Loucy (cell line): ENCODE results near the gene NOM1.
"Not testable (repeated sequence)": the region's sequence is repeated elsewhere in the genome, so short reads cannot be mapped to it uniquely, and the experiment has no call there.

Experiments
- H2AFZ ChIP-seq: fragments of 200-600 bp; sonication (generic); 2 replicates; pipeline ENCODE4 v1.6.0; 2016; ENCODE audit warnings: antibody characterized with exemption, mild to moderate bottlenecking, low read length, moderate library complexity
- H3F3A ChIP-seq: fragments of 200-600 bp; 2 replicates; pipeline ENCODE4 v1.6.0; 2016; ENCODE audit warnings: antibody characterized with exemption, low read depth, mild to moderate bottlenecking
- H3K27me3 ChIP-seq: fragments of 200-600 bp; sonication (generic); 2 replicates; pipeline ENCODE4 v1.6.1; 2014; ENCODE audit warnings: low read length, mild to moderate bottlenecking; ENCODE audit not compliant: insufficient read depth, poor library complexity, severe bottlenecking
- H3K36me3 ChIP-seq: fragments of 200-600 bp; sonication (generic); 2 replicates; pipeline ENCODE4 v1.6.1; 2016; ENCODE audit warnings: low read length; ENCODE audit not compliant: insufficient read depth
- H3K4me1 ChIP-seq: fragments of 200-600 bp; sonication (generic); 2 replicates; pipeline ENCODE4 v1.5.1; 2014; ENCODE audit warnings: low read length, mild to moderate bottlenecking; ENCODE audit not compliant: insufficient read depth, poor library complexity, severe bottlenecking
- H3K4me2 ChIP-seq: fragments of 200-600 bp; sonication (generic); 2 replicates; pipeline ENCODE4 v1.6.0; 2014; ENCODE audit warnings: antibody characterized with exemption, low read length, low read depth, mild to moderate bottlenecking; ENCODE audit not compliant: poor library complexity, severe bottlenecking
- H3K4me3 ChIP-seq: fragments of 200-600 bp; sonication (generic); 2 replicates; pipeline ENCODE4 v1.5.1; 2014; ENCODE audit warnings: low read length, mild to moderate bottlenecking, mixed read lengths; ENCODE audit not compliant: poor library complexity, severe bottlenecking
- H3K79me2 ChIP-seq: fragments of 200-600 bp; sonication (generic); 2 replicates; pipeline ENCODE4 v1.6.1; 2014; ENCODE audit warnings: low read length; ENCODE audit not compliant: insufficient read depth
- H3K9ac ChIP-seq: fragments of 200-600 bp; sonication (generic); 2 replicates; pipeline ENCODE4 v1.6.0; 2014; ENCODE audit warnings: mild to moderate bottlenecking, low read depth, low read length, moderate library complexity; ENCODE audit not compliant: poor library complexity, severe bottlenecking
- H3K9me2 ChIP-seq: fragments of 200-600 bp; sonication (generic); replicated peaks from 2 replicates; pipeline ENCODE4 v1.6.1; 2016; ENCODE audit warnings: low read depth, low read length, mixed read lengths
- H3K9me3 ChIP-seq: fragments of 200-600 bp; sonication (generic); 2 replicates; pipeline ENCODE4 v1.6.1; 2014; ENCODE audit warnings: mild to moderate bottlenecking, antibody characterized with exemption, low read length, low read depth; ENCODE audit not compliant: insufficient read depth
- H4K20me1 ChIP-seq: fragments of 200-600 bp; sonication (generic); 2 replicates; pipeline ENCODE4 v1.6.0; 2014; ENCODE audit warnings: antibody characterized with exemption, low read length, mild to moderate bottlenecking; ENCODE audit not compliant: insufficient read depth, poor library complexity, severe bottlenecking
- CTCF ChIP-seq: fragments of 200-600 bp; sonication (generic); conservative IDR thresholded peaks from 2 replicates; pipeline ENCODE4 v1.5.1; 2014; ENCODE audit warnings: mild to moderate bottlenecking, antibody characterized with exemption, low read length
- EZH2phosphoT487 ChIP-seq: fragments of 200-600 bp; IDR thresholded peaks from 2 replicates; pipeline ENCODE4 v1.6.1; 2018; ENCODE audit warnings: antibody characterized with exemption, mild to moderate bottlenecking, moderate library complexity, borderline replicate concordance

NOM1 gene

GRCh38 chr7:156906200-156906649 lies 43.3 kb upstream of the NOM1 start:
- no peaks in the 10 kb centered on the region for H3K27me3 ChIP-seq
- no peaks in the 10 kb centered on the region for H4K20me1 ChIP-seq
- H3K9ac ChIP-seq, result no peak overlapping the region
- H3K9me3 ChIP-seq, result no peaks in the 10 kb centered on the region
- H3K4me3 ChIP-seq, result no peak overlapping the region
- no peak for TF ChIP-seq CTCF
- no peak for TF ChIP-seq EZH2phosphoT487
- no peaks in the 10 kb centered on the region for H3F3A ChIP-seq
- no peaks in the 10 kb centered on the region for H3K79me2 ChIP-seq
- H3K4me1 ChIP-seq, result peaks cover 9% of the 10 kb centered on the region
- no peak overlapping the region for H3K4me2 ChIP-seq
- no peaks in the 10 kb centered on the region for H3K36me3 ChIP-seq
- H3K9me2 ChIP-seq, result no peaks in the 10 kb centered on the region
- no peak overlapping the region for H2AFZ ChIP-seq

GRCh38 chr7:156907656-156908055 lies 41.9 kb upstream of the NOM1 start:
- H3K4me1 ChIP-seq, result peaks cover 9% of the 10 kb centered on the region
- no peaks in the 10 kb centered on the region for H3F3A ChIP-seq
- H3K9ac ChIP-seq, result no peak overlapping the region
- no peak overlapping the region for H3K4me2 ChIP-seq
- no peaks in the 10 kb centered on the region for H3K79me2 ChIP-seq
- no peak for TF ChIP-seq EZH2phosphoT487
- no peak for TF ChIP-seq CTCF
- no peaks in the 10 kb centered on the region for H3K9me3 ChIP-seq
- H2AFZ ChIP-seq, result no peak overlapping the region
- no peaks in the 10 kb centered on the region for H3K9me2 ChIP-seq
- no peaks in the 10 kb centered on the region for H3K27me3 ChIP-seq
- no peaks in the 10 kb centered on the region for H4K20me1 ChIP-seq
- H3K4me3 ChIP-seq, result no peak overlapping the region
- no peaks in the 10 kb centered on the region for H3K36me3 ChIP-seq

GRCh38 chr7:156909574-156910252 lies 39.8 kb upstream of the NOM1 start:
- H3K27me3 ChIP-seq, H4K20me1 ChIP-seq, H3K9me2 ChIP-seq, H3K79me2 ChIP-seq, H3K9ac ChIP-seq, H2AFZ ChIP-seq, H3K4me3 ChIP-seq, H3K9me3 ChIP-seq, H3K4me2 ChIP-seq, H3K36me3 ChIP-seq, H3F3A ChIP-seq, H3K4me1 ChIP-seq: not testable (repeated sequence)

GRCh38 chr7:156918635-156919034 lies 30.9 kb upstream of the NOM1 start:
- H3K4me2 ChIP-seq, result no peak overlapping the region

More at GRCh38 chr7:156918635-156919034, 30.9 kb upstream of the NOM1 start:
- Histone ChIP-seq H3F3A (no peaks in the 10 kb centered on the region), H3K9me3 (no peaks in the 10 kb centered on the region), H4K20me1 (no peaks in the 10 kb centered on the region), H3K9me2 (no peaks in the 10 kb centered on the region), H3K36me3 (no peaks in the 10 kb centered on the region), H3K27me3 (no peaks in the 10 kb centered on the region), H3K4me1 (peaks cover 9% of the 10 kb centered on the region), H3K4me3 (no peak overlapping the region), H3K79me2 (no peaks in the 10 kb centered on the region), H3K9ac (no peak overlapping the region), H2AFZ (no peak overlapping the region)
- TF ChIP-seq EZH2phosphoT487 (no peak), CTCF (no peak)
